Loucy (cell line): ENCODE results near the gene CDH2.

Experiments used
- H2AFZ ChIP-seq: fragments of 200-600 bp; sonication (generic); 2 replicates; pipeline ENCODE4 v1.6.0; 2016; ENCODE audit warnings: antibody characterized with exemption, mild to moderate bottlenecking, low read length, moderate library complexity
- H3F3A ChIP-seq: fragments of 200-600 bp; 2 replicates; pipeline ENCODE4 v1.6.0; 2016; ENCODE audit warnings: antibody characterized with exemption, low read depth, mild to moderate bottlenecking
- H3K27me3 ChIP-seq: fragments of 200-600 bp; sonication (generic); 2 replicates; pipeline ENCODE4 v1.6.1; 2014; ENCODE audit warnings: low read length, mild to moderate bottlenecking; ENCODE audit not compliant: insufficient read depth, poor library complexity, severe bottlenecking
- H3K36me3 ChIP-seq: fragments of 200-600 bp; sonication (generic); 2 replicates; pipeline ENCODE4 v1.6.1; 2016; ENCODE audit warnings: low read length; ENCODE audit not compliant: insufficient read depth
- H3K4me1 ChIP-seq: fragments of 200-600 bp; sonication (generic); 2 replicates; pipeline ENCODE4 v1.5.1; 2014; ENCODE audit warnings: low read length, mild to moderate bottlenecking; ENCODE audit not compliant: insufficient read depth, poor library complexity, severe bottlenecking
- H3K4me2 ChIP-seq: fragments of 200-600 bp; sonication (generic); 2 replicates; pipeline ENCODE4 v1.6.0; 2014; ENCODE audit warnings: antibody characterized with exemption, low read length, low read depth, mild to moderate bottlenecking; ENCODE audit not compliant: poor library complexity, severe bottlenecking
- H3K4me3 ChIP-seq: fragments of 200-600 bp; sonication (generic); 2 replicates; pipeline ENCODE4 v1.5.1; 2014; ENCODE audit warnings: low read length, mild to moderate bottlenecking, mixed read lengths; ENCODE audit not compliant: poor library complexity, severe bottlenecking
- H3K79me2 ChIP-seq: fragments of 200-600 bp; sonication (generic); 2 replicates; pipeline ENCODE4 v1.6.1; 2014; ENCODE audit warnings: low read length; ENCODE audit not compliant: insufficient read depth
- H3K9ac ChIP-seq: fragments of 200-600 bp; sonication (generic); 2 replicates; pipeline ENCODE4 v1.6.0; 2014; ENCODE audit warnings: mild to moderate bottlenecking, low read depth, low read length, moderate library complexity; ENCODE audit not compliant: poor library complexity, severe bottlenecking
- H3K9me2 ChIP-seq: fragments of 200-600 bp; sonication (generic); replicated peaks from 2 replicates; pipeline ENCODE4 v1.6.1; 2016; ENCODE audit warnings: low read depth, low read length, mixed read lengths
- H3K9me3 ChIP-seq: fragments of 200-600 bp; sonication (generic); 2 replicates; pipeline ENCODE4 v1.6.1; 2014; ENCODE audit warnings: mild to moderate bottlenecking, antibody characterized with exemption, low read length, low read depth; ENCODE audit not compliant: insufficient read depth
- H4K20me1 ChIP-seq: fragments of 200-600 bp; sonication (generic); 2 replicates; pipeline ENCODE4 v1.6.0; 2014; ENCODE audit warnings: antibody characterized with exemption, low read length, mild to moderate bottlenecking; ENCODE audit not compliant: insufficient read depth, poor library complexity, severe bottlenecking
- CTCF ChIP-seq: fragments of 200-600 bp; sonication (generic); conservative IDR thresholded peaks from 2 replicates; pipeline ENCODE4 v1.5.1; 2014; ENCODE audit warnings: mild to moderate bottlenecking, antibody characterized with exemption, low read length
- EZH2phosphoT487 ChIP-seq: fragments of 200-600 bp; IDR thresholded peaks from 2 replicates; pipeline ENCODE4 v1.6.1; 2018; ENCODE audit warnings: antibody characterized with exemption, mild to moderate bottlenecking, moderate library complexity, borderline replicate concordance

The CDH2 gene

GRCh38 chr18:28175150-28175929 lies 1.6 kb downstream of the CDH2 start:
- Histone ChIP-seq H3K27me3 (no peaks in the 10 kb centered on the region), H4K20me1 (peaks cover 52% of the 10 kb centered on the region), H2AFZ (no peak overlapping the region; the same call in 1 of the 2 replicates), H3K36me3 (no peaks in the 10 kb centered on the region), H3K4me1 (peaks cover 40% of the 10 kb centered on the region), H3K4me3 (peak overlapping the region; percentile 96), H3K9me3 (no peaks in the 10 kb centered on the region), H3K79me2 (peaks cover 62% of the 10 kb centered on the region), H3F3A (peaks cover 5% of the 10 kb centered on the region; the same call in 1 of the 2 replicates), H3K4me2 (peak overlapping the region; percentile 91), H3K9me2 (no peaks in the 10 kb centered on the region), H3K9ac (peak overlapping the region; percentile 78)
- no peak for TF ChIP-seq EZH2phosphoT487
- TF ChIP-seq CTCF: no peak

GRCh38 chr18:28174181-28174905 lies 2.6 kb downstream of the CDH2 start:
- Histone ChIP-seq H3K27me3 (no peaks in the 10 kb centered on the region), H3K4me3 (peak overlapping the region; percentile 96), H3F3A (peaks cover 5% of the 10 kb centered on the region; the same call in 1 of the 2 replicates), H3K4me2 (peak overlapping the region; percentile 91), H3K79me2 (peaks cover 71% of the 10 kb centered on the region), H3K36me3 (no peaks in the 10 kb centered on the region), H2AFZ (no peak overlapping the region), H3K9ac (peak overlapping the region; percentile 78), H3K9me2 (no peaks in the 10 kb centered on the region), H4K20me1 (peaks cover 56% of the 10 kb centered on the region), H3K4me1 (peaks cover 44% of the 10 kb centered on the region), H3K9me3 (no peaks in the 10 kb centered on the region)
- TF ChIP-seq CTCF: no peak
- TF ChIP-seq EZH2phosphoT487: no peak

GRCh38 chr18:28171837-28172236 lies 5.1 kb downstream of the CDH2 start:
- no peak overlapping the region for H3K9ac ChIP-seq
- no peaks in the 10 kb centered on the region for H3K9me2 ChIP-seq
- H2AFZ ChIP-seq: no peak overlapping the region
- H3K4me1 ChIP-seq: peaks cover 36% of the 10 kb centered on the region
- H3K79me2 ChIP-seq: peaks cover 91% of the 10 kb centered on the region
- peaks cover 5% of the 10 kb centered on the region; the same call in 1 of the 2 replicates for H3F3A ChIP-seq
- no peaks in the 10 kb centered on the region for H3K27me3 ChIP-seq
- H3K4me2 ChIP-seq: peak overlapping the region; percentile 91
- no peak for TF ChIP-seq EZH2phosphoT487
- TF ChIP-seq CTCF: no peak
- H3K4me3 ChIP-seq: peak overlapping the region; percentile 15
- H3K9me3 ChIP-seq: no peaks in the 10 kb centered on the region
- no peaks in the 10 kb centered on the region for H3K36me3 ChIP-seq
- peaks cover 74% of the 10 kb centered on the region for H4K20me1 ChIP-seq
